Measurements from ENCODE around the gene GAST. TPM values are rescaled to one million over a fixed set of nuclear protein-coding genes. Genes with fewer than 3 reads are reported as not detected.
"Not testable (repeated sequence)": the region's sequence is repeated elsewhere in the genome, so short reads cannot be mapped to it uniquely, and the experiment has no call there.

The GAST gene, protein sequence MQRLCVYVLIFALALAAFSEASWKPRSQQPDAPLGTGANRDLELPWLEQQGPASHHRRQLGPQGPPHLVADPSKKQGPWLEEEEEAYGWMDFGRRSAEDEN
- not detected for total RNA-seq
- long read RNA-seq, result 0 reads

DNA sequence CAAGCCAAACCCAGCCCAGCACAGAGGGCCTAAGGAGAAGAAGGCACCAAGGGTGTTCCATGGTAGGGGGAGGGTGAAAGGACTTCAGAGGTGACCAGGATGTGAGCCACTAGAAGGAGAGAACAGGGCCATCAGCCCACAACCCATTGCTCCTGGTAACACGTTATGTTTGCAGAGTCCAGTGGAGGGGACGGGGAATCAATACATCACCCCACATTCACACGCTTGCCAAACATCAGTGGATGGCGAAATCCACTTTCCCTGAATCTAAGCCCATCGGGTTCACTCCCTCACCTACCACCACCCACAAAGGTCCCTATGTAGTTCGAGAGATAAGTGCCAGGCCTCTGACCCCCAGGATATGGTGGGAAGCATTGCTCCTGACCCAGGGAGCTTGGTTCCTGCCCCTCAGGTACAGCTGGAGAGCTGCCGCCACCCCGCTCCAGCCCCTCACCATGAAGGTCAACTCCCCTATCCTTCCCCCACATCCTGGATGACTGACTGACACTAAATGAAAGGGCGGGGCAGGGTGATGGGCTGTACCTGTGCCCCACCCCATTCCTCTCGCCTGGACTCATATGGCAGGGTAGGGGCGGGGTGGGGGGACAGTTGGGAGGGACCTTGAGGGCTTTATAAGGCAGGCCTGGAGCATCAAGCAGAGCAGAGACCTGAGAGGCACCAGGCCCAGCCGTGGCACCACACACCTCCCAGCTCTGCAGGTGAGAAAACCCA lies at the start of gene GAST:
Gene GAST, plus strand, starts transcription at position 663 of the 732 bp plus-strand sequence. CDS start 3,106 bp downstream, outside the sequence.
- DNase-seq (ENCODE audit: low spot score), result no peak

DNA sequence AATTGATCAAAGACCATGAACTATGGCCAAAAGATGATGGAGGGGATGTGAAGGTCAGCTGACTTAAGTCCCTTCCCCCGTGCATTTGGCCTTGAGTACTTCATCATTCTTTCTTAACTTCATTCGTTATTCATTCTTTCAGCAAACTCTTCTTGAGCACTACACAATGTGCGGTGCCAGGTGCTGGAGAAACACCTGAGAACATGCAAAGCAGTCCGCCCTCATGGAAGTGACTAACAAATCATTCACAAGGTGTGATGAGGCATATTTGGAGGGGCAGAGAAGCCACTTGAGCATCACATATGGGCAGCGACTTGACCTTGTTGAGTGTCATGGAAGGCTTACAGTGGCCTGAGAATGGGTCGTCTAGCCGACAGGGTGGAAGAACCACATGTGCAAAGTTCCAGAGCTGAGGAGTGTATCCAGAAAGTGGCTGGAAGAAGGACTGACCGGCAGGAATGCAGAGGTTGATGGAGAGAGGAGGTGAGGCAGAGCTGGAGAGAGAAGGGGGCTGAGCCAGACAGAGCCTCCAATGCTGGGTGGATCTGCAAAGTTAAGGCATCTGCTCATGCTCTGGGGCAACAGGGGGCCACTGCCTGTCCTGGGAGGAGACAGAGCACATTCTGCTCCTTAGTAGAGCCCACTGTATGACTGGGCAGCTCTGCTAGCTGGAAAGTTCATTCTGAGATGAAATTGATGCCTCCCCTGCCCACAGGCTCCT lies 48.5 kb upstream of the GAST start:
- DNase-seq (ENCODE audit: low spot score), result no peak

DNA sequence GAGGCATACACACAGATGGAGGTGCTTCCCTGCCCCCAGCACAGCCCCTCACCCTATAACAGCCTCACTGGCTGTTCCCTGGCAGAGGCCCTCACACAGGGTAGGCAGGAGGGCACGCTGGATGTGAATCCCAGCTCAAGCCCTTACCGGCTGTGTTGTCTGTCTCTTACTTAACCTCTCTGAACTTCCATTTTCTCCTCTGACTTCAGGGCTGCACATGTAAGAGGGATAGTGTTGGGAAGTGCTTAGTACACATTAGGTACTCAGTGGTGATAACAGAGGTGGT lies 48.0 kb upstream of the GAST start:
- DNase-seq (ENCODE audit: low spot score), result no peak

DNA sequence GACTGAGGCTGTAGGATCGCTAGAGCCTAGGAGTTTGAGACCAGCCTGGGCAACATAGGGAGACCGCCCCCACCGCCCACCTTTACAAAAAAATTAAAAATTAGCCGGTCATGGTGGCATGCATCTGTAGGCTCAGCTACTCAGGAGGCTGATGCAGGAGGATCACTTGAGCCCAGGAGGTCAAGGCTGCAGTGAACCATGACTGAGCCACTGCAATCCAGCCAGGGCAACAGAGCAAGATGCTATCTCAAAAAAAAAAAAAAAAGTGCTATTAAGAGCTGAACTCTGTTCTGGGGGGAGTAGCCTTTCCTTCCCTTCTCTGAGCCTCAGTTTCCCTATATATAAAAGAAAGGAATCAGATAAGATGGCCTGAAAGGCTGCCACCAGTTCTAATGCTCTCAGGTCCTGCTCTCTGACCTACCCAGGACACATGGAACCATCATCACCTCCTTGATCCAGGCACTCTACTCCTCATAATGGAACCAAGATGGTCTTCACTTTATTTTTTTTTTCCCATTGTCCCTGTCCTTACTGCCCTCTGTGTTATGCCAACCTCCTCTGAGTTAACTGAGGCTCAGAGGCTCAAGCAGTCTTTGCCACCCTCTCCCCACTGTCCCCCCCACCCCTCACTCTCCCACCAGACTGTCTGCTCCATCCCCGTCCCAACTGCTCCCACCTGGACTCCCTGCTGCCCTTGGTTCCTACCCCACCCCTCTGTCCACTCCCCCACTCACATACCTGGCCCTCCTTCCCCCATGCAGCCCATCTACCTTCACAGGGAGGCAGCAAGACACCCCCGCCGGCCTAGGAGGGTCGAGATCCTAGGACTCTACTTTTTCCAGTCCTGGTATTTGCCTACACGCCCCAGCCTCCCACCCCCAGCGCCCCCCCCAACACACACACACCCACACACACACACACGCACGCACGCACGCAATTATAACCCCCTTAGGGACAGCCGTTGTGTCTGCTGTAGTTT lies 47.3 kb upstream of the GAST start:
- DNase-seq (ENCODE audit: low spot score), result no peak

DNA sequence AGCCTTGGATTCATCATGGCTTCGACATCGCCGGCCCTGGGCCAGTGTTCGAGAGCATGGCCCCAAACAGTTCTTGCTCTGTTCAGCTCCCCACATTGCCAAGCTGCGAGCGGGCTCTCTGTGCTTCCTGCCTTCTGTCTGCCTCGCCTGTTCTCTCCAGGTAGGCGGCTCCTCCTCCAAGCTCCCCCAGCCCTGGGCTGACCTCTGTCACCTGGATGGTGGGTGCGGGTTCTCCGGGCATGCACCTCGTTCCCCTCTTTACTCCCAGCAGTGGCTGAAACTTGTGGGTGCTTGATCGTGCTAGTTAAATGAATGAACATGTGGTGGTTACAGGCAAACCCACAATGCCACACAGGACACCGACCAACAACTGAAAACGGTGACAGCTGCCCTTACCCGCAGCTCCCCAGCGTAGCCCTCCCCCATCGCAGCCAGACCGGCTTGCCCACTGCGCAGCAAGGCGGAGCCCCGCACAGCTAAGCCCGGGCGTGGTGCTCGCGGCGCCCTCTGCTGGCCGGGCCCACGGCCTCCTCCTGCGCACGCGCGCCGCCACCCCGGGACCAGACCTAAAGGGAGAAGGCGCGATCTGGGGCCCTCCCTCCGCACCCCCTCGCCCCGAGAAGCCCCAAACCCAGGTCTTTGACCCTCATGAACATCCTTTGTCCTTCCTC lies 46.4 kb upstream of the GAST start:
- DNase-seq (ENCODE audit: low spot score), result peak; percentile 96

DNA sequence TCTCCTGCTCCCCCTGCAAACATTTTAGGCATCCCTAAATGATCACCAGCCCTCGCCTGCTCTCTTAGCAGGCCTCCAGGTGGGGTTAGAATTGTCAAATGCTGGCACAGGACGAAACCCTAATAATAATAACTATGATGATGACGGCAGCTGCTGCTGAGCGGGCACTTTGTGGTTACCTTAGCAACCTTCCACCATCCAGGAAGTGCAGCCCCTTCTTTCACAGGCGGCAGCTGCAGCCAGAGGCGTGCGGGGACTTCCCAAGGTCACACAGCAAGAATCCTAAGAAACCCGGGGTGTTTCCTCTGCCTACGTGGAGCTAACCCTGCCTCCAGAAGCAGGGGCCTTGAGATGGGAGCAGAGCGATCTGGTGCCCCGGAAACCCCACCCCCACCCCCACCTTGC lies 45.9 kb upstream of the GAST start:
- DNase-seq (ENCODE audit: low spot score), result no peak

DNA sequence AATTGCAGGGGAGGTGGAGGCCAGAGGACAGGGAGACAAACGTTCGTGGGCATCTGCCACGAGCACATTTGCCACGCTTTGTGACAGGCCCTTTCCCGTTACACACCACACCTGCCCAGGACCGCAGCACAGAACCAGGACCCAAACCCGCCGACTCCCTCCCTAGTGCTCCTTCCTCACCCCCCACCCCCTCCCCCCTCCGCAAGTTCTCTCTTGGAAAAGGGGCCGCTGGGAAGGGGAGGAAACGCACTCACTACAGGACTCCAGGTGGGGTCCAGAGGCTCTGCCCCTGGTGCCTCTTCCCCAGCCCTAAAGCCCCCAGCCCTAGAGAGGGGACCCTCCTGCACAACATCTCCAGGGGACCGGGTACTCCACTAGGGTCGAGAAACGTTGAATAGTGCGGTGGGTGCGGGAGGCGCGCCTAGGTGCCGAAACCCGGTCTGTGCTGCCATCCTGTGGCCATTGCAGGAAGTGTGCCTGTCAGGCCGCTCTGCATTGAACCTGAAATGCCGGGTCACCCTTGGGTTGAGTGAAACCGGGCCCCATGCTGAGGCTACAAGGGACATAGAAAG lies 45.3 kb upstream of the GAST start:
- no peak for DNase-seq (ENCODE audit: low spot score)

DNA sequence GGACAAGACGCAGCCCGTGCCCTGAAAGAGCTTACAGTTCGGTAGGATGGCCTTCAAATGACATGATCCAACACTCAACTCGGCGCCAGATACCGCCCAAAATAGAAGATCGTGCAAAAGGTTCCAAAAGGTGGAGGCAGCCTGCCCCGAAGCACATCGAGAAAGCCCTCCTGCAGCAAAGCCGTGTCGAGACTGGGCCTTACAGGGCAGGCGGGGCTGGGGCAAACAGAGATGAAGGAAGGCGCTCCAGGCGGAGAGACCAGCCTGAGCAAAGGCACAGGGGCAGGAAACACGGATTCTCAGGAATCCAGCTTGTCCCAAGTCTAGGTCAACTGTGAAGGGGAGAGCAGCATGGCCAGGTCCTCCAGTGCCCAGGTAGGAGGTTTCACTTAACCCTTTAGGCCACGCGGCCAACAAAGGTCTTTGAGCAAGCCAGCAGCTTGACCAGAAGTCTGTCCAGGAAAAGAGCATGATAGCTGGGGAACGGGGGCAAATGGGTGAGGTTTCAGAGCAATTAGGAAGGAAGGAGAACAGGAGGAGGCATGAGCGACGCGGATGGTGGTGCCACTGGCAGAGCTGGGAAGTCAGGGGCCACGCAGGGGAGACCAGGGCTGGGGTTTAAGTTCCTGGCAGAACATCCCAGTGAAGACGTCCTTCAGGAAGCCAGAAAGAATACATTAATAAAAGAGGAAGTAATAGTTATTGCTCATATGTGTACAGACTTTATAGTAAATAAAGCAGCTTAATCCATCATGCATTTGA lies 44.7 kb upstream of the GAST start:
- no peak for DNase-seq (ENCODE audit: low spot score)

DNA sequence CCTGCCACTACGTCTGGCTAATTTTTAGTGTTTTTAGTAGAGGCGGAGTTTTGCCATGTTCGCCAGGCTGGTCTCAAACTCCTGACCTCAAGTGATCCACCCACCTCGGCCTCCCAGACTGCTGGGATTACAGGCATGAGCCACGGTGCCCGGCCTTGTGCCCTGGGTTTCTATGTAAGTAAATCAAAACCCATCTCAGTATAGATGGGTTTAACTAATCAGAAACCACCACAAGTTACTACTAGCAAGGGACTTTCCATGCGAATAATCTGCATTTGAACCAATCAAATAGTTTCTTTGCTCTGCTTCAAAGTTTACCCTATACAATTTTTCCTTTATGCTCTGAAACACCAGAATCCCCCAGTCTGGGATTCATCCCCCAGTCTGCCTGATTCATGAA lies 40.0 kb upstream of the GAST start:
- no peak for DNase-seq (ENCODE audit: low spot score)

DNA sequence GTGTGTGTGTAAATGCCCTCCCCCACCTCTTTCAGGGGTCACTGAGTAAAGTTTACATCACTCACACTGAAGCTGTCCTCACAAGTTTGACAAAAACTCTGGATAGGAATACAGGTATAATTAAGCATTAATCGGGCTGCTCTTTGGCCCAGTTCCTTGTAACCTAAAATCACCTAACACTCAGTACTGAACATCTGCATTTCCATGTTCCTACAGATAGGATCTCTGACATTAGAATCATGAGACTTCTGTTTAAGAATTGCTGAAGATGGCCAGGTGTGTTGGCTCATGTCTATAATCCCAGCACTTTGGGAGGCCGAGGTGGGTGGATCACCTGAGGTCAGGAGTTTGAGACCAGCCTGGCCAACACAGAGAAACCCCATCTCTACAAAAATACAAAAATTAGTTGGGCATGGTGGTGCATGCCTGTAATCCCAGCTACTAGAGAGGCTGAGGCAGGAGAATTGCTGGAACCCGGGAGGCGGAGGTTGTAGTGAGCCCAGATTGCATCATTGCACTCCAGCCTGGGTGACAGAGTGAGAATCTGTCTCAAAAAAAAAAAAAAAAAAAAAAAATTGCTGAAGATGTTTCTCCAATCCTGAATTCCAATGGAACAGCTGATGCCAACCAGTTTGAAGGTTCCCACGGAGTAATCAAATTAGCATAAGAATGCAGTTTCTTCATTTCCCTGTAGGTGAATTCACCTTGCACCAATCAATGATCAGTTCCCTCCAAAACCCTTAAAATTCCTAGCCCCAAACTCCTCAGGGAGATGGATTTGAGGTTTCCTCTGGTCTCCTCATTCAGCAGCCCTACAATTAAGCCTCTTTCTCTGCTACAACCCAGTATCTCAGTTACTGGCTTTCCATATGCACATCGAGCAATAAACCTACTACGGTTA lies 36.7 kb upstream of the GAST start:
- DNase-seq (ENCODE audit: low spot score), result not testable (repeated sequence)

DNA sequence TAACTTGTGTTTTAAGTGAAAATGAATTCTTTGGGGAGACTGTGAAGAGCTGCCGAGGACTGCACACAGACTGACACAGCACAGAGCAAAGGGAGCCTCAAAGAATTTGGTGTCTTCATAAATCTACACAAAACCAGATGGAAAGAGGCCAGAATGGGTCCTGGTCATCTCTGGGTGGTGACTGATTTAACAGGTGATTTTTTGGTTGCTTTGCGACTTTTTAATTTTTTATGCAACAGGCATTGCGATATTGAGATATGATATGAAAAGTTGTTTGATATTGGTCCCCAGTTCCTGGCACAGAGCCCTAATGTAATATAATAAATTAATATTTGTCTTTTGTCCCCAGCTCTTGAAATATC lies 36.1 kb upstream of the GAST start:
- no peak for DNase-seq (ENCODE audit: low spot score)

DNA sequence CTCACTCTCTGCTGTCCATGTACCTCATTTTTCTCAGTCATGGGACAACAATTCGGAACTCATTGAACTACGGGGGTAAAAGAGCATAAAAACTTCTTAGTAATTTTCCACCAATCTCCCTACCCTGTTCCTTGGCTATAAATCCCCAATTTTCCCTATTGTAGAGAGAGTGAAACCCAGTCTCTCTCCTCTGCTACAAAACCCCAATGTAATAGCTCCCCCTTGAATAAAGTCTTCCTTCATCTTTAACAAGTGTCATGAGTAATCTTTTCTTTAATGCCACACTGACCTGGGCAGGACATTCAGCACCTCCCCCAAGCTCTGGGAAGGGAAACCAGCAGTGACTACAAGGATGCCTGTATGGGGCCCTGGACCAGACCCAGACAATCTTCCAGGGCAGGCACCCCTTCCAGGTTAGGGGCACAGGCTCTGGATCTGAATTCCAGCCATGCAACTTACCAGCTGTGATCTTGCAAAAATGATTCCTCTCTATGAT lies 33.7 kb upstream of the GAST start:
- DNase-seq (ENCODE audit: low spot score), result no peak

DNA sequence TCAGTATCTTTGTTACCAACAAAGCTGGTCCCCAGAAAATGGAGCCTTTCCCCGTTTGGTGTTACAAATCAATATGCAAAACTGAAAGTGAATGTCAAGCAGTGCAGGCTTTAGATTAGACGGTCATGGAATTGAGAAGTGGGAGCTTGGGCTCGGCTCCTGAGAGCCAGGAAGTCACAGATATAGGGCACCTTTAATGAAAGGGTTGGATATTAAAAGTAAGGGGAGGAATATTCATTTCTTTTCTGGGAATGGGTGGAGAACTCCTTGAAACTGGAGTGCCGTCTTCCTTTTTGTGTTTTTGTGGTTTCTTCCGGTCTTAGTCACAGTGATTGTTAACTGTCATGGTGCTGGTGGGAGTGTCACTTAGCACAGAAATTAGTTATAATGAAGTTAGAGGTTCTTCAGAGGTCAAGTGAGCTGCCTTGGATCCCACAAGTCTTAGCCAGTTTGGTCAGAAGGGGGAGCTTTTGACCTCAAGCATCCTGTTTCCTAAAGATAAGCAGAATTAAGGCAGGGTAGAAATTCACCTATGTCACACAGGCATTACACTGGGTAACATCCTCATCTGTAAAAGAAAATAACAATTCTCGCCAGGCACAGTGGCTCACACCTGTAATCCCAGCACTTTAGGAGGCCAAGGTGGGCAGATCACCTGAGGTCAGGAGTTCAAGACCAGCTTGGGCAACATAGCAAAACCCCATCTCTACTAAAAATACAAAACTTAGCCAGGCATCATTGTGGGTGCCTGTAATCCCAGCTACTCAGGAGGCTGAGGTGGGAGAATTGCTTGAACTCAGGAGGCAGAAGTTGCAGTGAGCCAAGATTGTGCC lies 33.0 kb upstream of the GAST start:
- no peak for DNase-seq (ENCODE audit: low spot score)

DNA sequence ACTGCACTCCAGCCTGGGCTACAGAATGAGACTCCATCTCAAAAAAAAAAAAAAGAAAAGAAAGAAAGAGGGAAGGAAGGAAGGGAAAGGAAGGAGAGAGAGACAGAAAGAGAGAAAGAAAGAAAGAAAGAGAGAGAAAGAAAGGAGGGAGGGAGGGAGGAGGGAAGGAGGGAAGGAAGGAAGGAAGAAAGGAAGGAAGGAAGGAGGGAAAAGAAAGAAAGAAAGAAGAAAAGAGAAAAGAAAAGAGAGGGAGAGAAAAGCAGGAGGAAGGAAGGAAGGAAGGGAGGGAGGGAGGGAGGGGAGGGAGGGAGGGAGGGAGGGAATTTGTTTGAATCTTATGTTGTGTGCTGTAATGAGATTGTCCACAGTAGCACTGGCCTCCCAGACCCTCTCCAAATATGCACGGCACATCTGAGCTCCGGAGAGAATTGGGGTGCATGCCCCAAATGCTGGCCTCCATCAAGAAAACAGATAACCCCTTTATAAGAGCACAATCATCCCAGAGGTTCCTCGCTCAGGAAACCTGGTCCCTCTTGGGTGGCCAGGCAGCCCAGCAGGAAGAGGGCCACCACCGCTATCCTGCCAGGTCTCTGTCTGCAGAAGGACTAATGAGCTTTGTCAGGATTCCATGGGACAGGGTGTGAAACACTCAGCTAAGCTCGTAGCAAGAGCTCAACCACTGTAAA lies 32.2 kb upstream of the GAST start:
- DNase-seq (ENCODE audit: low spot score), result no peak

DNA sequence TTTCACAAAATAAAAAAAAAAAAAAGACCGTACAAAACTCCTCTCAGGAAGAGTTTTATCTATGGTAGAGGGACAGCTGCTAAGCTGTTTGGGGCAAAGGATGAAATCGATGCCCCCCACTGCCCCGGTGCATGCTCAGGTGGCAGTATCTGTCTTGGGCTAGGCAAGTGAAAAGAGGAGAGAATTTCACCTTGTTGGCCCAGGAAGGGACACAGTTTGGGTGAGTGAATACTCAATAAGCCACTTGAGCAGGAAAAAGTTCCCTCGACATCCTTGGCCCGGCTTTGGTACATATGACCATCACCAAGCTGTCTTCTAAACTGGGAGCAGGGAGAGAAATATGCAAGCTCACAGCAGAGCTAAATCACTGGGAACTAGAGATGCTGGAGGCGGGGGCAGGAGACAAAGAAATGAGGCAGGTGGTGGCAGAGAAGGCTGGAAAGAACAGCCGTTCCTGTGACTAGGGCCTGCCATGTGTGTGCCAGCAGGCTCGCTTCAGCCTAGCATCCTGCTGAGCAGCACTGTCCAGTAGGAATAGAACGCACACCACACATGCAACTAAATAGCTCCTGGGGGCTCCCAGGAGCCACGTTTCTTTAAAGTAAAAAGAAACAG lies 31.6 kb upstream of the GAST start:
- no peak for DNase-seq (ENCODE audit: low spot score)

DNA sequence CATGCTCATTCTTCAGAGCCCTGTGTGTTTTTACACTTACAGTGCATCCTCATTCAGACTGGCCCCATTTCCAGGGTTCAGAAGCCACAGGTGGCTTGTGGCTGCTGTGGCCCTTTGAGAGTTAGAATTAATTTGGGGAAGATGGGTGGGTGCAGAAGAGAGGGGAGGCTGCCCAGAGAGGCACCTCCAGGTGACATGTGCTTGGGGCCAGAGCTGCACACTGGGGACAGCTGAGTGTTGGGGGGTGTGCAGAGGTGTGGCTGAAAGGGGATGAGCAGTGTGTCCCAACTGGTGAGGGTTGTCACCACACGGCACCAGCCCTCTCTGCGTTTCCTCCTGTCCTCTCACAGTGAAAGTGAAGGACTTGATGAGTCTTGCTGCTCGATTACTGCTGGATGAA lies 30.4 kb upstream of the GAST start:
- no peak for DNase-seq (ENCODE audit: low spot score)

DNA sequence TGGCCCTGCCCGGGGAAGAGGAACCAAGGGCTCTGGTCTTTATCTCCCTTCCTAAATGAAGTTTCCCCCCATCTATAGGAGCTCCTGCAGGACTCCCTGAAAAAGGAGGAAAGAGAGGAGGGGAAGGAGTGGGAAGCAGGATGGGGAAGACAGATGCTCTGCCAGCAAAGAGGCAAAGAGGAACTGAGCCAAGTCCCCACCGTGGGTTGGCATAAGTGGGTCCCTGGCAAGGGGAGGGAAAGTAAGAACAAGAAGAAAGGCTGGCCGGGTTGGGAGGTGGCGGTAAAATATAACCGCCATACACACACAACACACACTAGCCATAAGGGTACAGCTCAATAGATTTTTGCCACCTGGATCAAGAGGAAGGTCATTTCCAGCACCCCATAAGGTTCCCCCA lies 29.5 kb upstream of the GAST start:
- no peak for DNase-seq (ENCODE audit: low spot score)

All from mesenteric fat pad (tissue), 1 donor.